Myocyte (in vitro differentiated cells): ENCODE results near the gene NBEA. TPM values are rescaled to one million over a fixed set of nuclear protein-coding genes. Genes with fewer than 3 reads are reported as not detected.

Experiments used
- DNase-seq: peaks from one replicate; pipeline ENCODE4 v3.0.0-alpha.2; 2012; ENCODE audit warnings: low read depth
- total RNA-seq: library from RNA; depleted of rRNA; stranded (reverse); fragments of >200 nt; gene quantifications from 2 replicates; pipeline ENCODE4 v1.2.3, GENCODE V29; 2014

Gene NBEA
- total RNA-seq, 1 donor from 2014 or later = 4.2 TPM

- DNase-seq = no peak
These were observed 531.2 kb downstream of the NBEA start for GRCh38 chr13:35473206-35473775.

- no peak for DNase-seq
These were observed 531.7 kb downstream of the NBEA start for GRCh38 chr13:35473802-35474201.

GRCh38 chr13:35474496-35475211 is 532.6 kb downstream of the NBEA start:
- DNase-seq = peak; percentile 5

DNA sequence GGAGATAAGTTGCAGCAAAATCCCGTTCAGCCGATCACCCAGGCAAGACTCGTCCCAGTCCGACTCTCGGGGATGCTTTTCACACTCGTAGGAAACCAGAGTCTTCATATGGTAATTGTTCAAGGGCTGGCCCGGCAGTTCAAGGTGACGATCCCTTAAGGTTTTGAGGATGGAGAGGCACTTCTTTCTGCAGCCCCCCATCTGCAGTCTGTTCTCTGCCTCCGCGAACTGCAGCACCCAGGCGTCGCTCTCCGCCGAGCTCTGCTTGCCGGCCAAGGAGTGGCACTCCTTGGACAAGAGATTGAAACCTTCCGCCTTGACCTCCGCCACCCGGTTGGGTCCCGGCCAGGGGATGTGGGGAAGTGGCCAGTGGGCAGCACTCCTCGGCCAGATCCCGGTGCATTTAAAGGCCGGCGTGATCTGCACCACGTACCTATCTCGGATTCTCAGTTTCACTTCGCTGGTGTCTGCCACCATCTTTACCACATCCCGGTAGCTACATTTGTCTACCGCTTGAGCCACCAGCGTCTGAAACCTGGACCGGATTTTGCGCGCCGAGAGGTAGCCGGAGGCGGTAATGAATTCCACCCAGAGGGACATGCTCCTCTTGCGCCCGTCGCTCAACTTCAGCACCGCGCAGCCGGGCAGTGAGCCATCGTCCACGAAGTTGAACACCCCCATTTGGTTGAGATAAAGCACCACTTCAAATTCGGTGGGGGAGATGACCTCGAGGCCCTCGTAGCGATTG is 533.3 kb downstream of the NBEA start:
- DNase-seq = peak; percentile 41

- peak; percentile 16 for DNase-seq
These were observed 534.2 kb downstream of the NBEA start, which contains the start of gene MAB21L1 for GRCh38 chr13:35475960-35476943. TSS of gene MAB21L1 (minus strand) at chr13:35476689. CDS start at chr13:35476138, 551 bp downstream.

DNA sequence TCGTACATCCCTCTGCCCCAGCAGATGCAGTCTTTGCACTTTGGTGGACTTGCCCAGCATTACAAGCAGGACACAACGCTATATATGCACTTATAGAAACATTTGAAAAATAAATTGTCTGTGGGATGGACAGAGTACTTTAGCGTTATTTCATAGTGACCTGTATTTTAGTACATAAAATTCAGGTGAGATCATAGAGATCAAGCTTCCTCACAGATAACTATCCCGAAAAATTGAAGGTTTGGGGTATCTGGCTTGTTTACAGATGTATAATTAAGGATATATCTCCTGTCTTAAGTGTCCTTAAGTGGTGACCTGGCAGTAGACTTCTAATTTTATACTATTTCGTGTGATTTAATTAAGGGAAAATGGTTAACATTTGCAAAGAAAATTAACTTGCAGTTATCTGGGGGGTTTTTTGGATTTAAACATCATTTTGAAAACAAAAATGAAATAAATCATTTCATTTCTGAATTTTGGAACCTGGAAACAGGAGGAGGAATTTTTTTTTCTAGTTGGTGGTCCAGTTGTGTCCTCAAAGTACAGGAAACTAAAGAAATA is 535.4 kb downstream of the NBEA start:
- no peak for DNase-seq

DNA sequence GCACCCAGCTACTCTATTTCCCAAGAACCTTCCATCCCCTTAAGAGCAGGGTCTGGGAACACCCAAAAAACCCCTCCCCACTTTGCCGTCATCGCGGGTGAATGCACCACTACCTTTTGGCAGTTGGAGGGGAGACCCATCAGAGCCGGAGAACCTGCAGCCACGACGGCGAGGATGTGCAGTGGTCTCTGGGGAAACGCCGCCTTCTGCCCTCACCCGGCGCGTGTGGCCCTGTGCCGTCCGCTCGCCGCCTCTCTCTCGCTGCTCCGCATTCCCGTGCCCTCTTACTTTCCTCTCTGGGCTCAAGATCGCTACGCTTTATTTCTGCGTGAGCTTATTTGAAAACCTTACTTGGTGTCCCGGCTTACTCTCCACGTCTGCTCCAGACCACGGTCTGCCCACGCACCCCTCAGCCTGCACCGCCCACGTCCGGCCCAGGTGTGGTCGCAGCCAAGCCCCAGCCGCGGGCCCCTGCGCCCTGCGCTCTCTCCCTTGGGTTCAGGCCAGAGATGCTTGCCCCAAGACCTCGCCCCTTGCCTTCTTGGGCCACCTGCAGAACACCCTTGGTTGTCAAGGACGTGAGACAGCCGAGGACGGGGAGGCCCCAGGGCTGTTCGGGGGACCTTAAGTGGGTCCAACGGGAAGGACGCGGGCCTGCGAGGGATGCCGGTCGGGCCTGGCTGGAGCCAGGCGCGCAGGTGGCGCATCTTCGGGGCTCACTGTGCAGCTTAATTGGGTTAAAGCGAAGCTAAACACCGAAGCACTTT is 536.4 kb downstream of the NBEA start:
- DNase-seq = no peak

- DNase-seq = no peak
These were observed 537.0 kb downstream of the NBEA start for GRCh38 chr13:35479038-35479492.

DNA sequence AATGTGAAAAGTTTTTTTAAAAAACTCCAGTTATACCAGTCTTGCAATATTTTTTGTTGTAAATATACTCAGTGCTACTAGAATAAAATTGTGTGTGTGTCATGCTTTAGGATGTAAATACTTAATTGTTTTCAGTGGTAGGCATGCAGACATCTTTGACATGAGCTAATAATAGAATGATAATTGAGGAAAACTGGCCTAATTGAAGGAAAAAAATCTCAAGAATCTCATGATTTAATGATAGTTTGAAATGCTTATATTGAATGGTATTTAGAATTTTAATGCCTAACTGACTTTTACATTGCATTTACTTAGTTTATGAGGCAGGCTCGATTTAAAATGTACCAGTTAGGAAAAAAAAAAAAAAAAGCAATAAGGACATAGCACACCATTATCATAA is 537.6 kb downstream of the NBEA start:
- no peak for DNase-seq

GRCh38 chr13:35480346-35480745 is 538.3 kb downstream of the NBEA start:
- DNase-seq = no peak

DNA sequence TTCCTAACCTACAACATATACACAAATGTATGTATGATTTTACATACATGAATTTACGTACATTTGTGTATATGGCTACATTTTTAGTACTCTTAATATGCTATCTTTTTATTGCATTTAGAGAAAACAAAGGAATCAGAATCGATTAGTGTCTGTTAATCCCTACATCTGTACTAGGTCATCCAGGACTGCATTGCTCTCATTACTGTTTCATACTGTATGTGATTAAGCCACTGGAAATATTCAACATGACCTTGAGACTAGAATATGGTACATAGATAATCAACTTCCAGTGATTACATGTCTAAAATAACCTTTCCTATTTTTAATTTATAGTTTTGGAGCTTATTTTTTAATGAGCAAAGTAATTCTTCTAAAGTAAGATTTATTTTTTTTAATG is 539.7 kb downstream of the NBEA start:
- no peak for DNase-seq

- no peak for DNase-seq
These were observed 540.5 kb downstream of the NBEA start for GRCh38 chr13:35482527-35482926.

GRCh38 chr13:35483761-35484160 is 541.7 kb downstream of the NBEA start:
- DNase-seq = no peak

DNA sequence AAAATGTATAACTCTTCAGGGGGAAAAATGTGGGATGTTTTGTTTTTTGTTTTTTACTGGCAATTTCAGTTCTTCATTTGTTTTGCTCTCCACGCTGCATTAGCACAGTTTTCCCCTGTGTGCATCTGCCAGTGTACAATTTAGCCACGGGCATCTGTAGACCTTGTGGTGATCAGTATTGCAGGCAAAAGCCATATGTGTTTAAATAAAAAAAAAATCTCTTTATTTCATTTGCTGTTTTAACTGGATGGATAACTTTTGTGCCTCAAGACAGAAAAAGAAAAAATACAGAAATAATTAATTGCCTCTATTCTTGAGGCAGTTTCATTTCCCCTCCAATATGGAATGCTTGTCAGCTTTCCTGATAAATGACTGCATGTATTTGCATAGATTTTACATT is 542.3 kb downstream of the NBEA start:
- no peak for DNase-seq

GRCh38 chr13:35485424-35485823 is 543.4 kb downstream of the NBEA start:
- no peak for DNase-seq

DNA sequence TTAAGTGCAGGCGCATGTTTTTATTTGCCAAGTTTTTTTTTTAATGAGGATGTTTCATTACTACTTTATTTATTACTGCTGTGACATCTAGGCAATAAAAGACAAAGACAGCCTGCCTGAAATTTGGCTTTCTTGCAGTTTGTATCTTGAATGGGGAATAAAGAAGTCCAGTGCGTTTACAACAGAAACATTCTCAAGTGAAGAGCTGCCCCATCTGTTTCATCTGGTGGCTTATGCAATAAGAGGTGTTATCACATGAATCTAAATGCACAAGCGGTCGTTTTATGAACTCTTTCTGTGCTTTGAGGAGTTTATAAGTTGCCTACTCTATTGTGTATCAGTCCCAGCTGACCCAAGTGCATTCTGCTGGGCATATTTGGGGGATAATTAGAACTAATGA is 547.0 kb downstream of the NBEA start:
- DNase-seq = no peak

GRCh38 chr13:35496006-35496405 is 553.9 kb downstream of the NBEA start:
- no peak for DNase-seq

GRCh38 chr13:35496761-35497386 is 554.8 kb downstream of the NBEA start:
- DNase-seq = no peak

GRCh38 chr13:35498231-35498630 is 556.2 kb downstream of the NBEA start:
- no peak for DNase-seq
